ENCODE results near the gene MYOZ1. TPM values are rescaled to one million over a fixed set of nuclear protein-coding genes. Genes with fewer than 3 reads are reported as not detected.

MYOZ1 gene
- total and polyA plus RNA-seq, 2 of the 8 experiments (the other 6 are each of a cell fraction or from before 2014, with no cell fraction given) = 2.6 to 3.3 TPM

GRCh38 chr10:73601486-73601921 is 39.8 kb downstream of the MYOZ1 start (continued):
- TF ChIP-seq TAF7 (optimal IDR thresholded peaks at IDR 0.05; ENCODE audit: borderline replicate concordance, low read depth, low read length) (no peak), FOSL1 (IDR thresholded peaks at IDR 0.05; ENCODE audit: insufficient read depth, low read depth, low read length) (no peak), NANOG (IDR thresholded peaks at IDR 0.05; ENCODE audit: insufficient read depth, low read depth, low read length, poor library complexity, severe bottlenecking) (no peak), BRCA1 (IDR thresholded peaks at IDR 0.05; ENCODE audit: low read depth, low read length) (no peak), SAP30 (IDR thresholded peaks at IDR 0.05; ENCODE audit: insufficient read depth, insufficient replicate concordance, low read length) (no peak), CHD7 (IDR thresholded peaks at IDR 0.05; ENCODE audit: insufficient replicate concordance, low read length) (no peak)
